Activated T-cell treated with anti-CD3 and anti-CD28 coated beads for 4 hours (primary cell): Measurements from ENCODE around the gene NCK2.

Experiments used
- DNase-seq: peaks from one replicate; pipeline ENCODE4 v3.0.0-alpha.2; 2020

Gene NCK2

GRCh38 chr2:105936954-105937353, 192.2 kb downstream of the NCK2 start:
- no peak for DNase-seq

GRCh38 chr2:105937498-105938097, 192.9 kb downstream of the NCK2 start:
- no peak for DNase-seq
